Measurements from ENCODE around the gene ZNF438. TPM values are rescaled to one million over a fixed set of nuclear protein-coding genes. Genes with fewer than 3 reads are reported as not detected.
A peak's percentile ranks its signal among the peaks of the same experiment; 100 is the strongest.
"Not testable (repeated sequence)": the region's sequence is repeated elsewhere in the genome, so short reads cannot be mapped to it uniquely, and the experiment has no call there.

The ZNF438 gene
- total RNA-seq, 2 experiments from 2014 or later: 3.7 TPM

DNA sequence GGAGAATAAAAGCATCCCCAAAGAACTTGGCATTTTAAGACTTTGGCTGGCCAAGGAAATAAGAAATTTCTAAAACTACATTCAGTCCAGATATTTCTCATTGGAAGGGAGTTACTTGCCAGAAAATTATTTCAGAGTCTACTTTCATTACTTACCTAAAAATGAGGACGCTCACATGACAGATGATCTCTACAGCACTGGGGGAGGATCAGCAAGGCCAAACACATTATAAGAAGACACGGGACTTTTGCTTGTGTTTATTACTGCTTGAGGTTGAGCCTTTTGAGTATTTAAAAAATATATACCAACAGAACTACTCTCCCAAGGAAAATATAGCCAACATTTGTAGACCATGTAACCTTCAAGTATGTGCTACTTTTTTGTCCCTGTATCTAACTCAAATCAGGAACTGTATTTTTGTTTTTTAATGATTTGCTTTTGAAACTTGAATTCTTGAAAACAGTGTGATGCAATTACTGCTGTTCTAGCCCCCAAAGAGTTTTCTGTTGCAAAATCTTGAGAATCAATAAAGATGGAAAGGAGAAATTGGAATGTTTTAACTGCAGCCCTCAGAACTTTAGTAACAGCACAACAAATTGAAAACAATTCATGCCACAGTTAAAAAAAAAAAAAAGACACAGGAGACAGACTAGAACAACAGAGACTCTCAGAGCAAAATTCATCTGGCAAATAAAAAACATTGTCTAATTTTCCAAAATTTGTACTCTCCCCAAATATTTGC, 128.1 kb downstream of the ZNF438 start:
- Mint-ChIP-seq H3K27me3 (no peaks in the 10 kb centered on the region), H3K4me3 (no peak overlapping the region), H3K4me1 (ENCODE audit: low read depth) (no peaks in the 10 kb centered on the region), H3K36me3 (peaks cover 27% of the 10 kb centered on the region), H3K9me3 (peaks cover 6% of the 10 kb centered on the region), H3K27ac (no peak overlapping the region)
- no peak for DNase-seq
- intact Hi-C loops (cut with micrococcal nuclease): no loop called here
- POLR2A ChIA-PET: no interaction called here
- CTCF ChIA-PET: no interaction called here

DNA sequence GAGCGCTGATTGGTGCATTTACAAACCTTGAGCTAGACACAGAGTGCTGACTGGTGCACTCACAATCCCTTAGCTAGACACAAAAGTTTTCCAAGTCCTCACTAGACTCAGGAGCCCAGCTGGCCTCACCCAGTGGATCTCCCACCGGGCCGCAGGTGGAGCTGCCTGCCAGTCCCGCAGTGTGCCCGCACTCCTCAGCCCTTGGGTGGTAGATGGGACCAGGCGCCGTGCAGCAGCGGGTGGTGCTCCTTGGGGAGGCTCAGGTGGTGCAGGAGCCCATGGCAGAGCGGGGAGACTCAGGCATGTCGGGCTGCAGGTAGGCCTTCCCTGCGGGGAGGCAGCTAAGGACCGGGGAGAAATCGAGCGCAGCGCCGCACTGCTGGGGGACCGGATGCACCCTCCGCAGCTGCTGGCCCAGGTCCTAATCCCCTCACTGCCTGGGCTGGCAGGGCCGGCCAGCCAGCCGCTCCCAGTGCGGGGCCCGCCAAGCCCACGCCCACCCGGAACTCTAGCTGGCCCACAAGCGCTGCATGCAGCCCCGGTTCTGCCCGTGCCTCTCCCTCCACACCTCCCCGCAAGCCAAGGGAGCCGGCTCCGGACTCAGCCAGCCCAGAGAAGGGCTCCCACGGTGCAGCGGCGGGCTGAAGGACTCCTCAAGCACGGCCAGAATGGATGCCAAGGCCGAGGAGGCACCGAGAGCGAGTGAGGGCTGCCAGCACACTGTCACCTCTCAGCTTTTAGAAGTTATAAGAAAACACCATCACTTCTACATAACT, 128.9 kb downstream of the ZNF438 start:
- ChIA-PET POLR2A (no interaction called here), CTCF (no interaction called here)
- Mint-ChIP-seq H3K36me3 (peaks cover 27% of the 10 kb centered on the region), H3K4me3 (no peak overlapping the region), H3K27ac (no peak overlapping the region), H3K4me1 (ENCODE audit: low read depth) (peaks cover 2% of the 10 kb centered on the region), H3K9me3 (peaks cover 7% of the 10 kb centered on the region), H3K27me3 (no peaks in the 10 kb centered on the region)
- intact Hi-C loops (cut with micrococcal nuclease): no loop called here
- no peak for DNase-seq

DNA sequence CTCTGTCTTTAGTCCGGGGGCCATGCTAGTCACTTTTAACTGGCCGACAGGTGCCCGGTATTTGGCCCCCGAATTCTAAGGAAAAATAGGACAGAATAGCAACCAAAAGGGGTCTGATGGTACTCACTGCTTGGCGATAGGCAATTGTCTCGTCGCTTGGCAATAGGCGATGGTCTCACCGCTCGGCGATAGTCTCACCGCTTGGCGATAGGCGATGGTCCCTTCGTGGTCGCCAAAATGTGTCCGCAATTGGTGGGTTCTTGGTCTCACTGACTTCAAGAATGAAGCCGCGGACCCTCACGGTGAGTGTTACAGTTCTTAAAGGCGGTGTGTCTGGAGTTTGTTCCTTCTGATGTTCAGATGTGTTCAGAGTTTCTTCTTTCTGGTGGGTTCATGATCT, 130.2 kb downstream of the ZNF438 start:
- H3K4me3 Mint-ChIP-seq; H3K27me3 Mint-ChIP-seq; POLR2A ChIA-PET; H3K9me3 Mint-ChIP-seq; intact Hi-C loops (cut with micrococcal nuclease); DNase-seq; H3K27ac Mint-ChIP-seq; CTCF ChIA-PET: not testable (repeated sequence)
- Mint-ChIP-seq H3K36me3 (peaks cover 21% of the 10 kb centered on the region), H3K4me1 (ENCODE audit: low read depth) (peaks cover 12% of the 10 kb centered on the region)

DNA sequence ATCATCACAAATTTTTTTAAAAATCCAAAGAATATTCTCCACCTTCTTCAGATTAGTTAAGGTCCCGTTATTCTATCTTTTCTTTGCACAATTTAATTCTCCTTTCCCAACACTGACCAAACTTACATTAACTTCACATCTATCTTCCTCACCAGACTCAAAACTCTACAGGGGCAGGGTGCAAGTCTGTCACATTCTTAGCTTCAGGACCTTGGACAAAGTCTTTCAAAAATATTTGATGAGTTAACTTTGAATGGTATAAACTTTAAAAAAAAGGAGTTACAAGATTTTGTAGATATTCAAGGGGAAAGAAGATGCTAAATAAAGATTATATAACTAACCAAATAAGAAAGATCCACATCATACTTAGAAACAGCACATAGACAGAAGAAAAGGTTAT, 132.7 kb downstream of the ZNF438 start:
- Mint-ChIP-seq H3K27me3 (no peaks in the 10 kb centered on the region), H3K36me3 (peaks cover 20% of the 10 kb centered on the region), H3K27ac (no peak overlapping the region), H3K9me3 (peaks cover 7% of the 10 kb centered on the region), H3K4me3 (no peak overlapping the region), H3K4me1 (ENCODE audit: low read depth) (peaks cover 12% of the 10 kb centered on the region)
- ChIA-PET POLR2A (no interaction called here), CTCF (no interaction called here)
- intact Hi-C loops (cut with micrococcal nuclease): no loop called here
- no peak for DNase-seq

DNA sequence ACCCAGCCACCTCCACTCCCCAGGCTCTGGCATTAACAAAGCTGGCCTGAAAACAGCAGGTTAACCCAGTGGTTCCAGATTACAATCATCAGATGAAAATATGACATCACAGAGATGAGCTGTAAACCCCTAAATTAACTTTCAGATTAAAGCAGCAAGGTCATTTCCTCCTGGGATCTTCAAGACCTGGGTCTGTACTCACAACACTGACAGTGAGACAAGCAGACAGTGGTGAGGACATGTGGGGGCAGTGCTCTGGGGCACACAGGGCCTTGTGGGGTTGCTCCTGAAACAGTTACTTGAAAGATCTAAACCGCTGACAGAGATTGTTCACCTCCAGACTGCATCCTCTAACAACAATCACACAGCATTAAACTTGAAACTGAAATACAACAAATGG, 134.1 kb downstream of the ZNF438 start:
- Mint-ChIP-seq H3K36me3 (peaks cover 18% of the 10 kb centered on the region), H3K27ac (peak overlapping the region; percentile 30), H3K27me3 (no peaks in the 10 kb centered on the region), H3K9me3 (peaks cover 7% of the 10 kb centered on the region), H3K4me1 (ENCODE audit: low read depth) (peaks cover 12% of the 10 kb centered on the region), H3K4me3 (no peak overlapping the region)
- ChIA-PET CTCF (no interaction called here), POLR2A (no interaction called here)
- intact Hi-C loops (cut with micrococcal nuclease): no loop called here
- DNase-seq: peak; percentile 48

DNA sequence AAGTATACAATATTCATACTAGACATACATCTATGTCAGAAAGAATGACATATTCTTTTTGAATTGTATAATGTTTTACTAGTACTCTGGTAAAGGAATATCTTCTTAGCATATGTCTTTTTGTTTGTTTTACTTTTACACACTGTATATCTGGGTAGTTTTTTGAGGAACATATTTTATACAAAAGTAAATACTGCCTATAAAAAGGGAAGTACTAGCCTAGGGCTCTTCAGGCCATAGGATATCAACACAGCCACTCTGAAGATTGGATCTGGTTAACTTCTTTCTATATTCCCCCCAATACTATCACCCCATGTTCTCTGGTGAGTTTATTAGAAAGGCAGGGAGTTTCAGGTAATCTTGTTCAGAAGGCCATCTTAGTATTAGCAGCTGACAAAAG, 134.6 kb downstream of the ZNF438 start:
- ChIA-PET POLR2A (no interaction called here), CTCF (no interaction called here)
- intact Hi-C loops (cut with micrococcal nuclease): no loop called here
- Mint-ChIP-seq H3K27ac (peak overlapping the region; percentile 30), H3K9me3 (peaks cover 7% of the 10 kb centered on the region), H3K27me3 (no peaks in the 10 kb centered on the region), H3K4me1 (ENCODE audit: low read depth) (peaks cover 12% of the 10 kb centered on the region), H3K4me3 (no peak overlapping the region), H3K36me3 (peaks cover 13% of the 10 kb centered on the region)
- DNase-seq: no peak

DNA sequence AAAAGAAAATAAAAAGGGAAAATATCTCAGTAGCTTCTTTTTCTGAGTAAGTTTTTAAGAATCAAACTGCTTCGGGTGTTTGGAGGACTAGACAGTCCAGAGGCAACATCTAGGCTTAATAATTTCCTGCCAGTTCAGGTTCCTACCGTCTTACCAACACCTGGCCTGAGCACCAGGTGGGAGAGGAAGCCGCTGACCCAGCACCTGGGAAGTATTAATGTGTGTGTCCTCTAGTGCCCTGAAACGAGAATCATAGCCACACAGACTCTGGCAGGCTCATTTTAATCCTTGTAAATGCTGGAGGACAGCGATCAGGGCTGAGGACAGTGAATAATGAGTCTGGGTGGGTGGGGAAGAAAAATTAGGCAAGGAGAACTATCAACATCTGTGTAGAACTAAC, 137.4 kb downstream of the ZNF438 start:
- Mint-ChIP-seq H3K36me3 (peaks cover 8% of the 10 kb centered on the region), H3K4me3 (no peak overlapping the region), H3K27ac (no peak overlapping the region), H3K27me3 (no peaks in the 10 kb centered on the region), H3K9me3 (peaks cover 7% of the 10 kb centered on the region), H3K4me1 (ENCODE audit: low read depth) (peaks cover 12% of the 10 kb centered on the region)
- ChIA-PET CTCF (no interaction called here), POLR2A (no interaction called here)
- intact Hi-C loops (cut with micrococcal nuclease): no loop called here
- no peak for DNase-seq

DNA sequence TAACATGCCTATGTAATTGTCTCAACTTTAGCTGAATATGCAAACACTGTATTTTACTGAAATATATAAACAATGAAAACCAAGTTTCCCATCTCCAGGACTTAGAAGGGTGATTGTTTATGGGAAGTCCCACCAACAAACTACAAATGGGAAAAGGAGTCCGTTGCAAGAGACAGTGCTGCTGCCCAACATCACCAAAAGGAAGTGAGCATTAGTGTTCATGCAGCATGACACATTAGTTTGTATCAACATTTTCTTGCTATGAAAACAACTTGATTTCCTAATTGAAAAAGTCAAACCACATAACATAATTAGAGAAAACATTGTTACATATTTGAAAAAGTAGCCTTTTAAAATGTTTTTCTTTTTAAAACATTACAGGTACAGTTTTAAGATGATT, 138.5 kb downstream of the ZNF438 start:
- no peaks in the 10 kb centered on the region for H3K9me3 Mint-ChIP-seq
- CTCF ChIA-PET: no interaction called here
- DNase-seq: no peak
- peaks cover 12% of the 10 kb centered on the region for H3K4me1 Mint-ChIP-seq (ENCODE audit: low read depth)
- POLR2A ChIA-PET: no interaction called here
- H3K4me3 Mint-ChIP-seq: no peak overlapping the region
- peaks cover 3% of the 10 kb centered on the region for H3K36me3 Mint-ChIP-seq
- intact Hi-C loops (cut with micrococcal nuclease): no loop called here
- H3K27ac Mint-ChIP-seq: no peak overlapping the region
- H3K27me3 Mint-ChIP-seq: no peaks in the 10 kb centered on the region

DNA sequence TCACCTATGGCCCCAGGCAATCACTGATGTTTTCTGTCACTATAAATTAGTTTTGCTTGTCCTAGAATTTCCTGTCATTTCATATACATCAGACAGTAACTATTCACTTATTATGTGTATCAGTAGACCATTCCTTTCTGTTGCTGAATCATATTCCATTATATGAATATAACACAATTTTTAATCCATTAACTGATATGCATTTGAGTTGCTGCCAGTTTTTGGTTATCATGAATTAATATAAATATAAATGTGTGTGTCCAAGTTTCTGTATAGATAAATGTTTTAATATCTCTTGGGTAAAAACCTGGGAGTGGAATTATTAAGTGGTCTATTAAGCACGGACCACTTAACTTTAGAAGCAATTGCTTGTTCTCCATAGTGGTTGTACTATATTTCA, 143.8 kb downstream of the ZNF438 start:
- Mint-ChIP-seq H3K27me3 (no peaks in the 10 kb centered on the region), H3K9me3 (no peaks in the 10 kb centered on the region), H3K36me3 (no peaks in the 10 kb centered on the region), H3K27ac (no peak overlapping the region), H3K4me1 (ENCODE audit: low read depth) (no peaks in the 10 kb centered on the region), H3K4me3 (no peak overlapping the region)
- intact Hi-C loops (cut with micrococcal nuclease): no loop called here
- CTCF ChIA-PET: no interaction called here
- no peak for DNase-seq
- POLR2A ChIA-PET: no interaction called here

DNA sequence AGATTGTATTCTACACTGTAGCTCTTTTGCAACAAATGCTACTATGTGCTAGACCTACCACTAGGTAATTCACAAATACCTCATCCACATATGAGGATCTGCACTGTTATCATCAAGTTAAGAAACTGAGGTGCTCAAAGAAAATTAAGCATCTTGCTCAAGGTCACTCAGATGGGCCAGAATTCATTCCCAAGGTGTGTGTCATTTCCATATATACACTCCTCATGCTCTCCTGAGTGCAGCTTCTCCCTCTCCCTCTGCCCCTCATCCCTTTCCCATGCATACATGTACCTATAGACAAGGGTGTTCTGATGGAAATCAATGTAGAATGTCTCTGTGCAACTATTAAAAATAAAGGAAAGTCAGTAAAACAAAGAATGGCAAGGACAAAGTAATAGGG, 146.2 kb downstream of the ZNF438 start:
- no peak overlapping the region for H3K27ac Mint-ChIP-seq
- CTCF ChIA-PET: no interaction called here
- intact Hi-C loops (cut with micrococcal nuclease): no loop called here
- H3K4me3 Mint-ChIP-seq: no peak overlapping the region
- no peaks in the 10 kb centered on the region for H3K4me1 Mint-ChIP-seq (ENCODE audit: low read depth)
- H3K9me3 Mint-ChIP-seq: no peaks in the 10 kb centered on the region
- H3K36me3 Mint-ChIP-seq: no peaks in the 10 kb centered on the region
- H3K27me3 Mint-ChIP-seq: no peaks in the 10 kb centered on the region
- no peak for DNase-seq
- POLR2A ChIA-PET: no interaction called here

DNA sequence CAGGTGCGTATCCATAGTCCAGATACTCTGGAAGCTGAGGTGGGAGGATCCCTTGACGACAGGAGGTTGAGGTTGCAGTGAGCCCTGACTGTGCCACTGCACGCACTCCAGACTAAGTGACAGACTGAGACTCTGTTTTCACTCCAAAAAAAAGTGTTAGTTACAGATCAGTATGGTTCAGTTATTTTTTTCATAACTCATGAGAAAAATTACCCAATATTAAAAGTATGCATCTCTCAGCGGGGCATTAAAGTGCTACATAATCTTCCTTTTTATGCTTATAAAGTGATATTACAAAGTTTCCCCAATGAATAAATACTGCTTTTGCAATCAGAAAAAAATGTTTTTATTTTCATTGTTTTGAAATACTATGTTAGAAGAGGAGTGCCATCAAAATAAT, 147.9 kb downstream of the ZNF438 start:
- H3K27ac Mint-ChIP-seq: no peak overlapping the region
- no peaks in the 10 kb centered on the region for H3K27me3 Mint-ChIP-seq
- no peaks in the 10 kb centered on the region for H3K36me3 Mint-ChIP-seq
- ChIA-PET CTCF (no interaction called here), POLR2A (no interaction called here)
- H3K9me3 Mint-ChIP-seq: no peaks in the 10 kb centered on the region
- H3K4me3 Mint-ChIP-seq: no peak overlapping the region
- intact Hi-C loops (cut with micrococcal nuclease): no loop called here
- no peaks in the 10 kb centered on the region for H3K4me1 Mint-ChIP-seq (ENCODE audit: low read depth)
- no peak for DNase-seq

DNA sequence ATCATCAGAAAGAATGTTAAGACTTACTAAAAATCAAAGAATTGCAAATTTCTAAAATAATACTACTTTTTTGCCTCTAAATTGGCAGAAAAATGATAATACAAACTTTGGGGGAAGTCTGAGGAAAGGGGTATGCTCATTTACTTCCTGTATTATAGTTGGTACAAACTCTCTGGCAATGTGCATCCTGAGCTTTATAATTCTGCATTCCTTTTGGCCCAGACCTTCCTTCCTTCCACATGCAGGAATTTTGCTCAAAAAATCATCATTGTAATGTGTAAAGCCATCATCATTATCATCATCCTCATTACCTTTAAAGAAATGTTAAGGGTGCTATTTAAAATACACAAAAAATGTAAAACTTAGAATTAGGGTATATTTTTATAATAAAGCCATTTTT, 148.5 kb downstream of the ZNF438 start:
- intact Hi-C loops (cut with micrococcal nuclease): no loop called here
- POLR2A ChIA-PET: no interaction called here
- H3K4me1 Mint-ChIP-seq (ENCODE audit: low read depth): no peaks in the 10 kb centered on the region
- DNase-seq: no peak
- H3K27me3 Mint-ChIP-seq: no peaks in the 10 kb centered on the region
- H3K4me3 Mint-ChIP-seq: no peak overlapping the region
- CTCF ChIA-PET: no interaction called here
- H3K36me3 Mint-ChIP-seq: no peaks in the 10 kb centered on the region
- no peak overlapping the region for H3K27ac Mint-ChIP-seq
- H3K9me3 Mint-ChIP-seq: no peaks in the 10 kb centered on the region

DNA sequence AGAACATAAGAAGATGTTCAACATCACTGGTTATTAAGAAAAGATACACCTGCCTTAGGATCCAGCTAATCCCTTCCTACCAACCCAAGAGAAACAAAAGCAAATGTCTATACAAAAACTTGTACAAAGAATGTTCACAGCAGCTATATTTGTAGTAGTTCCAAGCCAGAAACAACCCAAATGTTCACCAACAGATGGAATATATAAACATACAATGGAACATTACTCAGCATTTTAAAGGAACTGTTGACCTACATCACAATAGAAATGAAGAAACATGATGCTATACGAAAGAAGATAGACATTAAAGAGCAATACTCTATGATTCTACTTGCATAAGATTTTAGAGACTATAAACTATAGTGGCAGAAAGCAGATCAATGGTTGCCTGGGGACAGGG, 149.4 kb downstream of the ZNF438 start:
- H3K4me3 Mint-ChIP-seq: no peak overlapping the region
- intact Hi-C loops (cut with micrococcal nuclease): no loop called here
- POLR2A ChIA-PET: no interaction called here
- DNase-seq: no peak
- no peaks in the 10 kb centered on the region for H3K36me3 Mint-ChIP-seq
- no peak overlapping the region for H3K27ac Mint-ChIP-seq
- H3K4me1 Mint-ChIP-seq (ENCODE audit: low read depth): no peaks in the 10 kb centered on the region
- no peaks in the 10 kb centered on the region for H3K9me3 Mint-ChIP-seq
- no peaks in the 10 kb centered on the region for H3K27me3 Mint-ChIP-seq
- CTCF ChIA-PET: interaction anchor here (0.6 kb wide), 1 partner anchor 106 kb away, joined by 3 read pairs; no protein-coding TSS in a partner anchor
